Measurements from ENCODE around the gene FSTL4. TPM values are rescaled to one million over a fixed set of nuclear protein-coding genes. Genes with fewer than 3 reads are reported as not detected.

FSTL4 gene
- total RNA-seq, 1 donor from 2014 or later = 0.07 TPM

DNA sequence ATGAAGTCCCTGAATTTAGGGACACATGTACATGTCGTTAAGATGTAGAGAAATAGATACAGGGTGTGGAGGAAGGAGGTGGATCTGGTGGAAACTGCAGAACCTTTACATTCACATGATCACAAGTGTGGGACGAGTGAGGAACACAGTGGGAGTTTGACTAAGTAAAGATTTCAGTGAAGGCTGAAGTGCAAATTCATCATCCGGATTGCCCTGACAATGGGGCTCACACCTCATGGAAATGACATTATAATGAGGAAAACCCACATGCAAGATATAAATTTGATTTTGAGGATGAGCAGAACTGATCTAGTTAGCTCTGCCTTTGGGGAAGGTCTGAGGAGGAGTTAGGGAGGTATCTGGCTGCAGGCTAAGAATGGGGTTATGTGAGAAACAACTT is 173.9 kb downstream of the FSTL4 start:
- Mint-ChIP-seq H3K27ac (ENCODE audit: unreplicated experiment) (no peak overlapping the region), H3K9me3 (ENCODE audit: low read depth) (no peaks in the 10 kb centered on the region), H3K4me1 (ENCODE audit: low read depth) (no peaks in the 10 kb centered on the region), H3K4me3 (ENCODE audit: unreplicated experiment) (no peak overlapping the region), H3K36me3 (ENCODE audit: low read depth) (no peaks in the 10 kb centered on the region), H3K27me3 (ENCODE audit: low read depth) (peaks cover 30% of the 10 kb centered on the region)
- no peak for DNase-seq (ENCODE audit: low spot score)
- TF ChIP-seq, protein P1, sequence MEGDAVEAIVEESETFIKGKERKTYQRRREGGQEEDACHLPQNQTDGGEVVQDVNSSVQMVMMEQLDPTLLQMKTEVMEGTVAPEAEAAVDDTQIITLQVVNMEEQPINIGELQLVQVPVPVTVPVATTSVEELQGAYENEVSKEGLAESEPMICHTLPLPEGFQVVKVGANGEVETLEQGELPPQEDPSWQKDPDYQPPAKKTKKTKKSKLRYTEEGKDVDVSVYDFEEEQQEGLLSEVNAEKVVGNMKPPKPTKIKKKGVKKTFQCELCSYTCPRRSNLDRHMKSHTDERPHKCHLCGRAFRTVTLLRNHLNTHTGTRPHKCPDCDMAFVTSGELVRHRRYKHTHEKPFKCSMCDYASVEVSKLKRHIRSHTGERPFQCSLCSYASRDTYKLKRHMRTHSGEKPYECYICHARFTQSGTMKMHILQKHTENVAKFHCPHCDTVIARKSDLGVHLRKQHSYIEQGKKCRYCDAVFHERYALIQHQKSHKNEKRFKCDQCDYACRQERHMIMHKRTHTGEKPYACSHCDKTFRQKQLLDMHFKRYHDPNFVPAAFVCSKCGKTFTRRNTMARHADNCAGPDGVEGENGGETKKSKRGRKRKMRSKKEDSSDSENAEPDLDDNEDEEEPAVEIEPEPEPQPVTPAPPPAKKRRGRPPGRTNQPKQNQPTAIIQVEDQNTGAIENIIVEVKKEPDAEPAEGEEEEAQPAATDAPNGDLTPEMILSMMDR (IDR thresholded peaks at IDR 0.05) = no peak

DNA sequence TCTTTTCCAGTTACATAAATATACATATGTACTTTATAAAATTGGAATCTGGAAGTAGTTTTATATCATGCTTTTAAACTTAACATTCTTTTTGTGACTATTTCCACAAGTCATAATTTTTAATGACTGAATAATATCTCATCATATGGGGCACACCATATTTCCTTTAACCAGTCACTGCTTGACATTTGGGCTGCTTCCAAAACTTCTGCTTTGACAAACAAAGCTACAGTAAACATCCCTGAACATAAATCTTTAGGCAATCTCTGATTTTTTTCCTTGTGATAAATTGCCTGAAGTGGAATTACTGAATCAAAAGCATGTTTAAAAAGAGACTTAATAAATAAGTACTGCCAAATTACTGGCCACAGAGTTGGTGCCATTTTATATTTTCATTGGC is 178.0 kb downstream of the FSTL4 start:
- DNase-seq (ENCODE audit: low spot score) = no peak
- Mint-ChIP-seq H3K4me3 (ENCODE audit: unreplicated experiment) (no peak overlapping the region), H3K4me1 (ENCODE audit: low read depth) (no peaks in the 10 kb centered on the region), H3K9me3 (ENCODE audit: low read depth) (no peaks in the 10 kb centered on the region), H3K36me3 (ENCODE audit: low read depth) (no peaks in the 10 kb centered on the region), H3K27ac (ENCODE audit: unreplicated experiment) (no peak overlapping the region), H3K27me3 (ENCODE audit: low read depth) (peaks cover 54% of the 10 kb centered on the region)
- TF ChIP-seq, protein P1 (IDR thresholded peaks at IDR 0.05) = no peak

DNA sequence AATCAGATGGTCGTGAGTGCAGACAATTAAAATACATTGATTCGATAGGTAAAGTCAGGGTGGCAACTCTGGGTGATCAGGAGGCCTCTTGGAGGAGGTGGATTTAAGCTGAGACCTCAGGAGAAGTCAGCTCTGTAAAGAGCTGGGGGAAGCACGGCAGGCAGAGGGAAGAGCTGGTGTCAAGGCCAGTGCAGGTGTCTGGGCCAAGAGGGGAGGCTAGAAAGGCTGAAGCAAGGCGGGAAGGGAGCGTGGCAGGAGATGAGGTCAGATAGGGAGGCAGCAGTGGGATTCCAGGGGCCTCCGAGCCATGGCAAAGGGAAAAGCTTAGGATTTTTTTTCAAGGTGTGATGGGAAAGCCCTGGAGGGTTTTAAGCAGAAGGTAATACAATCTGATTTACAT is 178.7 kb downstream of the FSTL4 start:
- no peak overlapping the region for H3K4me3 Mint-ChIP-seq (ENCODE audit: unreplicated experiment)
- TF ChIP-seq, protein P1 (IDR thresholded peaks at IDR 0.05) = no peak
- no peaks in the 10 kb centered on the region for H3K36me3 Mint-ChIP-seq (ENCODE audit: low read depth)
- H3K27me3 Mint-ChIP-seq (ENCODE audit: low read depth) = peaks cover 54% of the 10 kb centered on the region
- no peak overlapping the region for H3K27ac Mint-ChIP-seq (ENCODE audit: unreplicated experiment)
- H3K9me3 Mint-ChIP-seq (ENCODE audit: low read depth) = no peaks in the 10 kb centered on the region
- no peaks in the 10 kb centered on the region for H3K4me1 Mint-ChIP-seq (ENCODE audit: low read depth)
- no peak for DNase-seq (ENCODE audit: low spot score)

DNA sequence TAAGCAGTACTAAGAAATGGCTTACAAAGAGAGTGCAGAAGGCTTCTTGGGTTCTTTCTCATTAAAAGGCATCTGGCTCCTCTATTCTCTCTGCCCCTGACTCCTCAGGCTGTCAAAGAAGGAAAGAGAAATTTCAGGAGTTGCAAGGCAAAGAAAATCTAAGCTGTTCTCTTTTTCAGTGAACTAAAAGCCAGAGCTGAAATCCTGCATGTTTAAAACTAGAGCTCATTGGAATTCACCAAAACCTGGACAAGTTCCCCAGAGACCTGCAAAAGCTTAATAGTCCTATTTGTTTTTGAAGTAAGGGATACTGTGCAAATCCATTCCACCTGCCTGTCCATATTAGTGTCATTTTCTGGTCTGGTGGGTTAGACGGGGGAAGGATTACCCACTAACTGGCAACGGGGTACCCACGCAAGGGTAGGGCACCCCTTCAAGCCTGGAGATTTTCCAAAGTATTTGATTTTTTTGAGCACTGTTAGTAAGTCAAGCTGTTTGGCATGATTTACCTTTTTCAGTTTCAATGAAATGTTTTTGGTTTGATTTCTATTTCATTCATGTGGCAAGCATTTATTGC is 179.3 kb downstream of the FSTL4 start:
- Mint-ChIP-seq H3K9me3 (ENCODE audit: low read depth) (no peaks in the 10 kb centered on the region), H3K27ac (ENCODE audit: unreplicated experiment) (no peak overlapping the region), H3K36me3 (ENCODE audit: low read depth) (no peaks in the 10 kb centered on the region), H3K27me3 (ENCODE audit: low read depth) (peaks cover 49% of the 10 kb centered on the region), H3K4me1 (ENCODE audit: low read depth) (no peaks in the 10 kb centered on the region), H3K4me3 (ENCODE audit: unreplicated experiment) (no peak overlapping the region)
- TF ChIP-seq, protein P1 (IDR thresholded peaks at IDR 0.05) = no peak
- no peak for DNase-seq (ENCODE audit: low spot score)

DNA sequence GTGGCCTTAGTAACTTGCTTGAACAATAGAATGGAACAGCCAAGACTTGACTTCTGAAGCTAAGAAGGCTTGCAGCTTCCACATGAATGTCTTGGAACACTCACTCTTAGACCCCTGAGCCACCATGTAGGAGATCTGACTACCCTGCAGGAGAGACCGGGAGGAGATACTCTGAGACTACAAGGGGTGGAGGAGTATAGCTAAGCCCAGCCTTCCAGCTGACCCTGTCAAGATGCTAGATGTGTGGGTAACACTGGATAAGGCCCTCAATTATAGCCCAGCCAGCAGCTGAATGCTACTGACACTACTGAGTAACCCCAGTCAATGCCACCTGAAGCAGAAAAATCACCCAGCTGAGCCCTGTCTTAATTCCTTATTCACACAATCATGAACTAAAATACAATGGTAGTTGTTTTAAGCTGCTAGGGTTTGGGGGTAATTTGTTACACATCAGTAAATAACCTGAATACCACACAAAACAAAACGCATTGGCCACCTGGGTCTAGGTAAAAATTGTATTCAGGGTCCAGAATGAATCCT is 180.9 kb downstream of the FSTL4 start:
- DNase-seq (ENCODE audit: low spot score) = no peak
- Mint-ChIP-seq H3K36me3 (ENCODE audit: low read depth) (no peaks in the 10 kb centered on the region), H3K27ac (ENCODE audit: unreplicated experiment) (no peak overlapping the region), H3K4me3 (ENCODE audit: unreplicated experiment) (no peak overlapping the region), H3K9me3 (ENCODE audit: low read depth) (no peaks in the 10 kb centered on the region), H3K27me3 (ENCODE audit: low read depth) (peaks cover 53% of the 10 kb centered on the region), H3K4me1 (ENCODE audit: low read depth) (no peaks in the 10 kb centered on the region)
- TF ChIP-seq, protein P1 (IDR thresholded peaks at IDR 0.05) = no peak
